Stimulated activated CD4-positive, alpha-beta T cell treated with anti-CD3 and anti-CD28 coated beads, Interleukin-15, amount 100 ng/mL, for 48 hours (primary cell): ENCODE measurements around the gene SLC18A2.

Experiments used
- DNase-seq, 2 donors: peaks; one replicate each; pipeline ENCODE4 v3.0.0-alpha.2; 2020; ENCODE audit warnings: low read depth in 2 of 2

SLC18A2 gene

DNA sequence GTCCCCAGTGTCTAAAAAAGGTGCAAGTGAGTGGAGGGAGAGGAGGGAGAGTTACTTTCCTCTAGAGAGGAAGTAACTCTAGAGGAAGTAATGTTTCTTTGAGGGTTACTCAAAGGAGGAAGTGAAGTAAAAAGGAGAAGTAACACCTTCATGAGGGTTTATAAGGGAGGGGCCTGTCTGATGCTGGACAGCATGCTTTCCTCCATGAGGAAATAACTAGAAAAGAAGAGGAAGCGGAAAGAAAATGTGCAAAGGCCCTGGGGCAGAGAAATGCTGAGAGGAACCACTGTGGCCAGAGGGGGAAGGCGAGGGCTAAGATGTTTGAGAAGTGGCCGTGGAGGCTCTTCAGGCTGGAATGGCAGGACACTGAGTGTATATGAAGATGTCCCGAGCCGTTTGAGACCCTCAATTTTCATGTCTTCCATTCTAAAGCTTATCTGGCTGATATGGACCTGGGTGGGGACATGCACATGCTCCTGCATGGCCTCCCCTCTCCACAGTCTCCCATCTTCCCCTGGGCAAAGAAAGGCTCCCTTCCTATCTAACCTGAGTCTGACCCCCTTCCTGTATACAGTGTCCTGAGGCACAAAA lies 3.4 kb upstream of the SLC18A2 start:
- DNase-seq = no peak

DNA sequence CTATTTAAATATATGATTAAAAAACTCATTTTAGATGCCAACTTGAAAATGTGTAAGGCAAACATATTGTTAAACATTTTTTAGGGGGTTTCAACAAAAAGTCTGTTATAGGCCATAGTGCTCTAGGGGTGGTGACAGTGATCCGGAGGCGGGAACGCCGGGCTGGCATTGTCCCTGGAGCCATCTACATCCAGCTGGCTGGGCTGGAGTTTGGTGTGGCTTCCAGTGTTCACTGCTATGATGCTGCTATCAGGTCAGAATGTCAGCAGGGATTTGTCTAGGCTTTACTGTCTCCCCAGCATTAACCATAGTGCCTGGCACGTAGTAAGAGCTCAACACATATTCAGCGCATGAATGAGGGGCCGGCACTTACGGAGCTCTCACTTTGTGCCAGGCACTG lies 1.9 kb upstream of the SLC18A2 start:
- no peak for DNase-seq

GRCh38 chr10:117239721-117240620 lies 943 bp upstream of the SLC18A2 start:
- DNase-seq = no peak

DNA sequence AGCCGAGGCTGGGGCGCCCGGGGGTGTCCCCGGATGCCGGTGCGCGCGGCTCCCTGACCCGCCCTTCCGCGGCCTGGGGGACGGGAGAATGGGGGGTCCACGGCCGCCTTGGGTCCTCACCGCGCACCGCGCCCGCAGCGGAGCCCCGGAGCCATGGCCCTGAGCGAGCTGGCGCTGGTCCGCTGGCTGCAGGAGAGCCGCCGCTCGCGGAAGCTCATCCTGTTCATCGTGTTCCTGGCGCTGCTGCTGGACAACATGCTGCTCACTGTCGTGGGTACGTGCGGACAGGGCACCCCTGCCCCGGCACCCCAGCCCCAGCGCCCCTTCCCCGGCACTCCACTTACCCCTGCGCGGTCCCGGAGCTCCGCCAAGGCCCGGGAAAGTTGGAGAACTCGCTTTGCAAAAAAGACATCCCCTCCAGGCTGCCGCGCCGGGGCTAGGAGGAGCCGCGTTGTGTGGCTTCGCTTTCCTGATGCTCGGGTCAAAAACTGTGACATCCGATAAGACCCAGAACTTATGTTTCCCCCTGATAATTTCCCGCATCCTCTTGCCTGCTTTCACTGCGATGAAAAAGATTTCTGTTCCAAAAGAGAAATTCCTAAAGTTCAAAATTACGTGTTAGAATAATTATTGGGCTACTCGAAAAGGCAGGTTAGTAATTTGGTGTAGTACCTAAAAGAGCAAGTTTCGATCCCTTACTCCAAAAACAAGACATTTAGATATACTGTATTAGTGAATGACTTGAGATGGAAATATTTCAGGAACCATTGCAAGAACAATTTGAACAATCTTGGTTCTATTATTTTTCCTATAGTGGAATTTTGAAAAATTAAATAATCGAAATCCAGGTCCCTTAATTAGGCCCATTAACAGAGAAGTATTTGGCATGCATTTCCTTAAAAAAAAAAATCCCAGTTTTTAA lies 888 bp downstream of the SLC18A2 start:
- DNase-seq = no peak

- no peak for DNase-seq
Measured at GRCh38 chr10:117242463-117242832, 1.5 kb downstream of the SLC18A2 start.

DNA sequence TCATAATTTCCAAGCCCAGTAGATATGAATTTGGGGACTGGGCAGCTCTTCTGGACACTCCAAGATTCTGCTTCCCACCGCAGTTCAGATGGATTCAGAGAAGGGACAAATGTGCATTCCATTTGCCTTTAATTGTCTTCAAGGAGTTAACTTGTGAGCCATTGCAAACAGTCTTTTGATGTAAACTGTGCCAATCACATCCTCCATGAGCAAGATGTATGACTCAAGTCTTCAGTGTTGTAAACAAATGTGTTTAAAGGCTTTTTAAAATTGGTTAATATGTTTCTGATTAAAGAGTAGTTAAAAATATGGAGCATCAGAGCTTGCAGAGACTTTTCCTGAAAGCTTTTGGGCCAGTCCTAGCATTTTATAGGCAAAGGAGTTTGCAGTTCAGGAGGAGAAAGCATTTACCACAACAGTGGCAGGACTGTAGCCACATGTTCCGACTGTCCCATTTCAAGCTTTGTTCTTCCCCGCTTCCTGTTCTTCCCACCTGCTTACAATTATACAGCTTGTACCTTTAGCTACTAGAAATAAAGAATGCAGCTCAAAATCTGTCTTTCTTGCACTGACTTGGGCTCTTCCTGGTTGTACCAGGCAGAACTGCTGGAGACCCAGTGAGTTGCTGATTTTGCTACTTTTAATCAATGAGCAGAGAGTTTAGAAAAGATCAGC lies 6.2 kb downstream of the SLC18A2 start:
- no peak for DNase-seq

- no peak for DNase-seq
Measured at GRCh38 chr10:117248750-117249465, 8.0 kb downstream of the SLC18A2 start.

GRCh38 chr10:117249493-117250093 lies 8.7 kb downstream of the SLC18A2 start:
- no peak for DNase-seq

DNA sequence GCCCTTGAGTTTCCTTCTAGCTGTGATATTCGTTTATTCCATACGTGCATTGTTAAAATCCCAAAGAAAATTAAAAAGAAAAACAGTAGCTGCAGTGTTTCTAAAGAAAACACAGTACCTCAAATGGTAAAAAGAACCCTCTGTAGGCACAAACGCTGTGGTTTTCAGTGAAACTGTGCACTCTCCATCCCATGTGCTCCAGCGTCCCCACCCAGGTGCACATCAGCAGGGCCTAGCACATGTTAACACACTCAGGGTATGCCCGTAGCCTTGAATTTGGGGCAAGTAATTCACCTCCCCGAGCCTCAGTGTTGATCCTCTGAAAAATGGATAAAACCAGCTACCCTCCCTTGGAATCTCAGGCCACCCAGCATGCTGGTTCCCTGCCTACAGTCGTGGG lies 9.5 kb downstream of the SLC18A2 start:
- DNase-seq = no peak

GRCh38 chr10:117253908-117254307 lies 13.0 kb downstream of the SLC18A2 start:
- DNase-seq = no peak

DNA sequence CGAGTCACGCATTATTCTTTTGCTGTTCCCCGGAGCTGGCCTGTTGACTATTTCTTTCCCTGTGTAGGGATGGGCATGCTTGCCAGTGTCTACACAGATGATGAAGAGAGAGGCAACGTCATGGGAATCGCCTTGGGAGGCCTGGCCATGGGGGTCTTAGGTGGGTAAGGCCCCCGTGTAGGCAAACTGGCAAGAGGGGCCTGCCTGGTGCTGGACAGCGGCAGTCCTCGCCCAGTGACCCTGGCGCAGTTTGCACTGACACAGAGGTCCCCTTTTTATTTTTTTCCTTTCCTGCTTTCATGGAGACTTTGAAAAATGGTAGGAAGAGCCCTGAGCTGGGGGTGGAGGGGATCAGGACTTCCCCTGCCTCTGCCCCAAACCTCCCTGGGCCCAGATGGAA lies 13.4 kb downstream of the SLC18A2 start:
- no peak for DNase-seq

DNA sequence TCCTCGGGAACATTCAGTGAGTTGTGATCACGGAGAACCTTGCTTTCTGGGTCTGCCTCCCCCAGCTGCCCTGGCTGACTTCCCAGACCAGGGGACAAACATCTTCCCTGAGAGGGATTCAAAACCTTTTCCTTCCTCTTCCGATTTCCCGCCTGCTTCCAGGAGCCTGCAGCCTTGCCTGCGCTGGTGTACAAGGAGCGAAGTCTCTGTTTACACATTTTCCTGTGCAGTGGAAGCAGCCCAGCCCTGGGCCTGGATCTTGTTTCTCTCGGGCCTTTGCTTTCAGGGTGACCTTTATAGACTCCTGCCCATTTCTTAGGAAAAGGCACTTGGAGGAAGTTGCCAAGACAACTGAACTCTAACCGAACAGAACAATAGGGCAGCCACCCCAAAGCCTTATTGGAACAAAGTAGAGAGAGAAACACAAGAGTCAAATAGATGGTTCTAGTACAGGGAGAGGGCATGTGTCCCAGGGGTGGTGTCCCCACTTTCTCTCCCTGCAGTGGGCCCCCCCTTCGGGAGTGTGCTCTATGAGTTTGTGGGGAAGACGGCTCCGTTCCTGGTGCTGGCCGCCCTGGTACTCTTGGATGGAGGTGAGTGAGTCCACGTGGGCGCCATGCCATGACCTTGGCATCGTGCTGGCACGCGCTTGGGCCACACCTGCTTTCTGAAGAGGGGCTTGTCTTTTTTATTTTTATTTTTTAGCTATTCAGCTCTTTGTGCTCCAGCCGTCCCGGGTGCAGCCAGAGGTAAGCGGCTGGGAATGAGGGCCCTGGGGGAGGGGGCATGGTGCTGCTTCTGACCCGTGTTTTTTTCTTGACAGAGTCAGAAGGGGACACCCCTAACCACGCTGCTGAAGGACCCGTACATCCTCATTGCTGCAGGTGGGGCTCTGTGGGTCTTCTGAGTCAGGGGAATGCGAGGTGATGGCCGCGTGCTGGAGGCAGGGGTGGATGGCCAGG lies 14.1 kb downstream of the SLC18A2 start:
- no peak for DNase-seq

- DNase-seq = no peak
Measured at GRCh38 chr10:117255835-117256460, 15.0 kb downstream of the SLC18A2 start.

DNA sequence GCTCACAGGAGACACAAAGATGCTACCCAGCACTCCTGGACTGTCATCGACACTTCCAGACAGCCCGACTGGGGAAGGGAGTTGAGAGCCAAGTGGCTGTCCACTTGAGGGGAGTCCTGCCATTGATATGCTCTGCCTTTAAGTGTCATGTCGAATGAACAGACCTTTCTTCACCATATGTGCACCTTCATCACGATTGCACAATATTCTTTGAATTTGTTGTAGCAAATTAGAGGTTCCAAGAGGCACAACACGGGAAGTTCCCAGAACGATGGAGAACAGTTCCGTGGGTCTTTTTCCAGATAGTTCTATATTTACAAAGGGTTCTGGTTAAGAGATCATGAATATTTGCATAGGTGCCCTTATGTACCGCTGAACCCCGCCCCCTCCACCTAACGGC lies 16.0 kb downstream of the SLC18A2 start:
- DNase-seq = no peak

DNA sequence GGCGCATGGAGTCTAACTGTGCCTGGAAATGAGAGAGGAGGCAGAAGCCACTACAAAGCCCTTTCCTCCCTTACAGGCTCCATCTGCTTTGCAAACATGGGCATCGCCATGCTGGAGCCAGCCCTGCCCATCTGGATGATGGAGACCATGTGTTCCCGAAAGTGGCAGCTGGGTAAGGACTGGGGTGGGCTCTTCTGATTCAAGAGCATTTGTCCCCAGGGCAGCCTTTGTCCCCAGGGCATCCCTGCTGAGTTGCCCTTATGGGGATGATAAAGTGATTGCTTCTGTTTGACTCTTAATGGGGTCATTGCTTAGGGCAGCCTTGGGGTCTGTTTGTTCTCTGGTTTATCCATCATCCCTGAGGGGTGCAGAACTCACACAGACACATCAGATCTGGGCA lies 16.8 kb downstream of the SLC18A2 start:
- DNase-seq = no peak

DNA sequence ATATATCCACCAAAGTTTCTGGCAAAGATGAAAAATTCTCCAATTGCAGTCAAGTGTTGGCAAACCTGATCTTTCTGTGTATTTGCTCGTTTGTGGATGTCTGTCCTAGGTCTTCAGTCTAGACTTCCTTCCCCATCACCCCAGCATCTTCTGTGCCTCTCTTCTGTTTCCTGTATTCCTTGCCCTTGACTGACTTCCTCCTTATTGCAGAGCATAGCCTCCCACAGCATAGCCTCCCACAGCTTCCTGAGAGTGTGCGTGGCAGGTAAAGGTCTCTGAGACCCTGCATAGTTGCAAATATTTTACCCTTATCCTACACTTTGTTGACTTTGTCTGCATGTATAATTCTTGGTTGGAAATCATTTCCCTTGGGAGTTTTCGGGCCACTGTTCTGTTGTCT lies 18.4 kb downstream of the SLC18A2 start:
- no peak for DNase-seq

- DNase-seq = no peak
Measured at GRCh38 chr10:117260084-117260483, 19.2 kb downstream of the SLC18A2 start.

- DNase-seq = no peak
Measured at GRCh38 chr10:117261501-117261900, 20.6 kb downstream of the SLC18A2 start.

GRCh38 chr10:117262291-117262902 lies 21.5 kb downstream of the SLC18A2 start:
- DNase-seq = no peak
